H9 (cell line): ENCODE measurements around the gene UBE2J1. TPM values are rescaled to one million over a fixed set of nuclear protein-coding genes. Genes with fewer than 3 reads are reported as not detected.

Experiments
- DNase-seq: peaks from one replicate; pipeline ENCODE4 v3.0.0-alpha.2; 2017
- H2AFZ ChIP-seq: one replicate; pipeline ENCODE4 v1.6.1; 2013; ENCODE audit warnings: mild to moderate bottlenecking, low read length, control low read depth, moderate library complexity
- H2AK5ac ChIP-seq: 2 replicates; pipeline ENCODE4 v1.6.1; 2013; ENCODE audit warnings: low read length, control low read depth, mixed read lengths; ENCODE audit not compliant: insufficient read length
- H2BK120ac ChIP-seq: one replicate; pipeline ENCODE4 v1.6.1; 2013; ENCODE audit warnings: low read depth, mild to moderate bottlenecking, low read length, control low read depth, inconsistent platforms; ENCODE audit not compliant: poor library complexity, severe bottlenecking
- H2BK12ac ChIP-seq: 2 replicates; pipeline ENCODE4 v1.6.1; 2013; ENCODE audit warnings: low read length, control low read depth, mixed read lengths, low read depth; ENCODE audit not compliant: insufficient read length
- H2BK15ac ChIP-seq: 2 replicates; pipeline ENCODE4 v1.6.1; 2013; ENCODE audit warnings: low read depth, low read length, control low read depth
- H2BK20ac ChIP-seq: one replicate; pipeline ENCODE4 v1.6.1; 2013; ENCODE audit warnings: low read depth, mild to moderate bottlenecking, low read length, control low read depth, inconsistent platforms; ENCODE audit not compliant: poor library complexity, severe bottlenecking
- H2BK5ac ChIP-seq: 2 replicates; pipeline ENCODE4 v1.6.1; 2013; ENCODE audit warnings: low read length, control low read depth, mixed read lengths; ENCODE audit not compliant: insufficient read length
- H3K14ac ChIP-seq: 2 replicates; pipeline ENCODE4 v1.6.1; 2013; ENCODE audit warnings: low read length, control low read depth; ENCODE audit not compliant: insufficient read depth
- H3K18ac ChIP-seq: 2 replicates; pipeline ENCODE4 v1.6.1; 2013; ENCODE audit warnings: low read depth, mild to moderate bottlenecking, mixed read lengths, low read length, control low read depth; ENCODE audit not compliant: insufficient read length
- H3K23ac ChIP-seq: 2 replicates; pipeline ENCODE4 v1.6.1; 2013; ENCODE audit warnings: low read length, control low read depth, mixed read lengths, low read depth; ENCODE audit not compliant: insufficient read length
- H3K23me2 ChIP-seq: 2 replicates; pipeline ENCODE4 v1.6.1; 2013; ENCODE audit warnings: low read depth, mild to moderate bottlenecking, mixed read lengths, low read length, control low read depth; ENCODE audit not compliant: insufficient read length, poor library complexity, severe bottlenecking
- H3K27ac ChIP-seq: 2 replicates; pipeline ENCODE4 v1.5.1; 2013; ENCODE audit warnings: low read length, control low read depth, mixed read lengths, low read depth; ENCODE audit not compliant: insufficient read length
- H3K27me3 ChIP-seq: 2 replicates; pipeline ENCODE4 v1.6.1; 2013; ENCODE audit warnings: low read length, control low read depth, inconsistent platforms; ENCODE audit not compliant: insufficient read depth
- H3K4ac ChIP-seq: 2 replicates; pipeline ENCODE4 v1.6.1; 2013; ENCODE audit warnings: low read depth, mild to moderate bottlenecking, control low read depth, inconsistent platforms, low read length, moderate library complexity
- H3K4me1 ChIP-seq: 2 replicates; pipeline ENCODE4 v1.6.1; 2013; ENCODE audit warnings: low read length, control low read depth, inconsistent platforms; ENCODE audit not compliant: insufficient read depth
- H3K4me2 ChIP-seq: 2 replicates; pipeline ENCODE4 v1.6.1; 2013; ENCODE audit warnings: low read length, control low read depth, mixed read lengths; ENCODE audit not compliant: insufficient read length, insufficient read depth
- H3K56ac ChIP-seq: 2 replicates; pipeline ENCODE4 v1.6.1; 2013; ENCODE audit warnings: low read depth, mild to moderate bottlenecking, mixed read lengths, low read length, control low read depth; ENCODE audit not compliant: insufficient read length
- H3K79me1 ChIP-seq: 2 replicates; pipeline ENCODE4 v1.6.1; 2013; ENCODE audit warnings: low read depth, mild to moderate bottlenecking, moderate library complexity, low read length, control low read depth, inconsistent platforms; ENCODE audit not compliant: insufficient read depth, poor library complexity, severe bottlenecking
- H3K79me2 ChIP-seq: 2 replicates; pipeline ENCODE4 v1.6.1; 2013; ENCODE audit warnings: low read length, control low read depth, inconsistent platforms; ENCODE audit not compliant: insufficient read depth
- H3K9ac ChIP-seq: 2 replicates; pipeline ENCODE4 v1.6.1; 2013; ENCODE audit warnings: low read length, control low read depth, mixed read lengths; ENCODE audit not compliant: insufficient read length; ENCODE audit errors: extremely low read depth
- H3K9me3 ChIP-seq: one replicate; pipeline ENCODE4 v1.6.1; 2013; ENCODE audit warnings: low read depth, low read length, inconsistent platforms; ENCODE audit not compliant: control insufficient read depth
- H3T11ph ChIP-seq: one replicate; pipeline ENCODE4 v1.6.1; 2013; ENCODE audit warnings: mild to moderate bottlenecking, low read length, control low read depth, inconsistent platforms
- H4K20me1 ChIP-seq: one replicate; pipeline ENCODE4 v1.6.1; 2013; ENCODE audit not compliant: control insufficient read depth, insufficient read length, insufficient read depth
- H4K5ac ChIP-seq: 2 replicates; pipeline ENCODE4 v1.6.1; 2013; ENCODE audit warnings: low read depth, mild to moderate bottlenecking, mixed read lengths, low read length, control low read depth; ENCODE audit not compliant: insufficient read length
- H4K8ac ChIP-seq: replicated peaks from 2 replicates; pipeline ENCODE4 v1.6.1; 2013; ENCODE audit warnings: low read length, control low read depth, mixed read lengths, low read depth; ENCODE audit not compliant: insufficient read length
- H4K91ac ChIP-seq: 2 replicates; pipeline ENCODE4 v1.6.1; 2013; ENCODE audit warnings: low read depth, mild to moderate bottlenecking, moderate library complexity, mixed read lengths, low read length, control low read depth; ENCODE audit not compliant: insufficient read length
- H3K27ac Mint-ChIP-seq, 3 experiments: 2 replicates in 2 of 3; 3 replicates in 1 of 3; pipeline ENCODE4 v1.8.0; 2020 to 2021; ENCODE audit warnings: mixed read lengths in 3 of 3, mild to moderate bottlenecking in 1 of 3, moderate library complexity in 1 of 3
- H3K27me3 Mint-ChIP-seq: 2 replicates; pipeline ENCODE4 v1.8.0; 2021; ENCODE audit warnings: low read depth, mild to moderate bottlenecking, moderate library complexity, mixed read lengths
- H3K36me3 Mint-ChIP-seq, 3 experiments: 2 replicates in 2 of 3; 3 replicates in 1 of 3; pipeline ENCODE4 v1.8.0; 2020 to 2021; ENCODE audit warnings: low read depth in 3 of 3, mixed read lengths in 3 of 3; ENCODE audit not compliant: insufficient read depth in 1 of 3
- H3K4me1 Mint-ChIP-seq, 2 experiments: 2 replicates each; pipeline ENCODE4 v1.8.0; 2020; ENCODE audit warnings: mixed read lengths in 2 of 2
- H3K4me3 Mint-ChIP-seq, 2 experiments: 2 replicates in 1 of 2; 3 replicates in 1 of 2; pipeline ENCODE4 v1.8.0; 2020 to 2021; ENCODE audit warnings: mild to moderate bottlenecking in 2 of 2, mixed read lengths in 2 of 2, moderate library complexity in 1 of 2
- H3K9me3 Mint-ChIP-seq, 2 experiments: 2 replicates in 1 of 2; 3 replicates in 1 of 2; pipeline ENCODE4 v1.8.0; 2020; ENCODE audit warnings: mild to moderate bottlenecking in 2 of 2, mixed read lengths in 2 of 2, moderate library complexity in 1 of 2
- CTCF ChIP-seq: fragments of 200-600 bp; sonication (generic); conservative IDR thresholded peaks from 3 replicates; pipeline ENCODE4 v1.8.0; 2021; ENCODE audit warnings: antibody characterized with exemption, mild to moderate bottlenecking
- WGBS: extraction: QIAGEN DNeasy Blood & Tissue Kit; methylation state at CpG from one replicate; pipeline ENCODE4 v1.1.7; 2013; ENCODE audit warnings: missing lambda C conversion rate, low lambda C conversion rate, mixed read lengths; ENCODE audit not compliant: insufficient read length; ENCODE audit errors: extremely low coverage; 5-methylcytosine and 5-hydroxymethylcytosine counted together
- total RNA-seq: library from RNA; stranded (reverse); gene quantifications from 2 replicates; pipeline ENCODE4 v1.2.1, GENCODE V29; 2021

UBE2J1 gene
- total RNA-seq, 1 experiment from 2014 or later: 13.1 TPM

GRCh38 chr6:89357390-89357789, 4.9 kb upstream of the UBE2J1 start:
- peaks cover 7% of the 10 kb centered on the region for H3K27me3 Mint-ChIP-seq
- Histone ChIP-seq H4K91ac (no peak overlapping the region), H3K14ac (no peak overlapping the region), H3K4me2 (no peak overlapping the region), H2BK5ac (no peak overlapping the region), H3K23ac (no peak overlapping the region), H3K18ac (no peak overlapping the region), H2AK5ac (no peak overlapping the region), H3K27ac (no peak overlapping the region), H2BK120ac (no peak overlapping the region), H2BK20ac (no peak overlapping the region), H3K4me1 (no peaks in the 10 kb centered on the region), H2AFZ (no peak overlapping the region), H3K23me2 (peaks cover under 1% of the 10 kb centered on the region), H3K79me1 (no peaks in the 10 kb centered on the region), H3K79me2 (no peaks in the 10 kb centered on the region), H3K56ac (no peak overlapping the region), H3K4ac (no peak overlapping the region), H3T11ph (no peak overlapping the region), H4K20me1 (no peaks in the 10 kb centered on the region), H4K5ac (no peak overlapping the region), H3K9me3 (no peaks in the 10 kb centered on the region), H2BK12ac (no peak overlapping the region), H3K27me3 (no peaks in the 10 kb centered on the region), H4K8ac (no peak overlapping the region), H3K9ac (no peak overlapping the region), H2BK15ac (no peak overlapping the region)
- H3K9me3 Mint-ChIP-seq: no peaks in the 10 kb centered on the region; a peak in 2 of 5 replicates
- TF ChIP-seq CTCF: no peak
- DNase-seq: no peak
- H3K4me3 Mint-ChIP-seq: no peak overlapping the region
- H3K27ac Mint-ChIP-seq: no peak overlapping the region
- peaks cover 16 to 20% of the 10 kb centered on the region in 2 experiments for H3K4me1 Mint-ChIP-seq
- no CpG with 5 or more reads among the region's 3 CpGs for WGBS
- 0 out of 7 replicates have a peak, but pooled peaks cover 0 to 2% (median 0%) of the 10 kb centered on the region in 3 experiments for H3K36me3 Mint-ChIP-seq
